GM21529 (cell line): Measurements from ENCODE around the gene TCTA.
"Not testable (repeated sequence)": the region's sequence is repeated elsewhere in the genome, so short reads cannot be mapped to it uniquely, and the experiment has no call there.

Experiments
- ATAC-seq: cut with Tn5 transposase; IDR thresholded peaks from one replicate; pipeline ENCODE4 v1.9.1; 2021; ENCODE audit not compliant: unreplicated experiment

The TCTA gene

GRCh38 chr3:49411968-49412631 is at the start of gene TCTA, which contains the start of gene RHOA:
Gene TCTA, plus strand, starts transcription at chr3:49412423. Its CDS starts 4 bp downstream, at chr3:49412427.
Gene RHOA, minus strand, starts transcription at chr3:49411976. Its CDS starts 36,387 bp downstream, at chr3:49375589.
- peak; percentile 78 for ATAC-seq

GRCh38 chr3:49362561-49362960 is 49.7 kb upstream of the TCTA start:
- ATAC-seq, result no peak

- no peak for ATAC-seq
Observed at GRCh38 chr3:49370585-49371290, 41.5 kb upstream of the TCTA start.

- ATAC-seq, result no peak
Observed at GRCh38 chr3:49371946-49372345, 40.3 kb upstream of the TCTA start.

GRCh38 chr3:49377483-49377882 is 34.7 kb upstream of the TCTA start:
- no peak for ATAC-seq

- no peak for ATAC-seq
Observed at GRCh38 chr3:49378249-49378895, 33.9 kb upstream of the TCTA start.

- no peak for ATAC-seq
Observed at GRCh38 chr3:49383387-49383786, 28.8 kb upstream of the TCTA start.

- no peak for ATAC-seq
Observed at GRCh38 chr3:49385617-49386016, 26.6 kb upstream of the TCTA start.

GRCh38 chr3:49386056-49386756 is 26.0 kb upstream of the TCTA start:
- no peak for ATAC-seq

GRCh38 chr3:49387721-49388120 is 24.5 kb upstream of the TCTA start:
- no peak for ATAC-seq

GRCh38 chr3:49388289-49388820 is 23.9 kb upstream of the TCTA start:
- ATAC-seq, result no peak

GRCh38 chr3:49389297-49389696 is 22.9 kb upstream of the TCTA start:
- no peak for ATAC-seq

GRCh38 chr3:49391310-49391709 is 20.9 kb upstream of the TCTA start:
- ATAC-seq, result not testable (repeated sequence)

GRCh38 chr3:49397470-49397869 is 14.8 kb upstream of the TCTA start:
- ATAC-seq, result no peak

- ATAC-seq, result no peak
Observed at GRCh38 chr3:49399461-49399860, 12.8 kb upstream of the TCTA start.

GRCh38 chr3:49401766-49402165 is 10.5 kb upstream of the TCTA start:
- ATAC-seq, result no peak

GRCh38 chr3:49403891-49404290 is 8.3 kb upstream of the TCTA start:
- no peak for ATAC-seq

GRCh38 chr3:49405570-49405969 is 6.7 kb upstream of the TCTA start:
- not testable (repeated sequence) for ATAC-seq

- ATAC-seq, result no peak
Observed at GRCh38 chr3:49406571-49407565, 5.4 kb upstream of the TCTA start.
